Measurements from ENCODE around the gene POLR3A.

- no peak for TF ChIP-seq CTCF (IDR thresholded peaks at IDR 0.05)
- no peak for TF ChIP-seq EZH2 (IDR thresholded peaks at IDR 0.05; ENCODE audit: borderline replicate concordance, insufficient read depth, low read depth, low read length, poor library complexity, severe bottlenecking)
Observed at GRCh38 chr10:77974396-77975074, 54.8 kb downstream of the POLR3A start.

Data from B cell (primary cell).